GM10266 (cell line): ENCODE measurements around the gene USP44.

Experiments used
- DNase-seq: peaks from one replicate; pipeline ENCODE4 v3.0.0; 2012; ENCODE audit errors: extremely low spot score
- TF ChIP-seq, protein P1 (sequence below): IDR thresholded peaks from 2 replicates; pipeline ENCODE4 v1.5.1; 2012; ENCODE audit warnings: mild to moderate bottlenecking, low read depth; ENCODE audit not compliant: control insufficient read depth, insufficient read depth; ENCODE audit errors: missing control alignments

USP44 gene

DNA sequence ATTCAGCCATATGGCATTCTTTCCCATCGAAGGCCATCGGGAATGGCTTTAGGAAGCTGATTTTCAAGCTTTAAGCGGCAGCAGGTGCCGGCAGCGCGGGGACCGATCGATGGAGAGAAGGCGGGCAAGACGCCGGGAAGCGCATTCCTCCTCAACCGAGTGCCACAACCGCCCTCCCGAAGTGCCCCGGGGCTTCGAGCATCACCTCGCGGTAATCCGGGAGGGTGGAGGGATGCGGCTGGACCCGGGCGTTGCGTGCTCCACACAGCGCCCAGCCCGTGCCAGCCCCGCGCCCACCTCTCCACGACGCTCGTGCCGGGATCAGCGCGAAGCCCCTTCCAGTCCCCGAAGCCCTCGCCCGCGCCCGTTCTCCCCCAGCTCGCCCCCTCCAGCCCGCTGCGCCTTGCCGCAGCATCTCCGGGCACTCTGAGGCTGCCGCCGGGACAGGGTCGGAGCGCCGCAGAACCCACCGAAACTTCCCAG lies 3.2 kb downstream of the USP44 start:
- DNase-seq: no peak
- TF ChIP-seq, protein P1, sequence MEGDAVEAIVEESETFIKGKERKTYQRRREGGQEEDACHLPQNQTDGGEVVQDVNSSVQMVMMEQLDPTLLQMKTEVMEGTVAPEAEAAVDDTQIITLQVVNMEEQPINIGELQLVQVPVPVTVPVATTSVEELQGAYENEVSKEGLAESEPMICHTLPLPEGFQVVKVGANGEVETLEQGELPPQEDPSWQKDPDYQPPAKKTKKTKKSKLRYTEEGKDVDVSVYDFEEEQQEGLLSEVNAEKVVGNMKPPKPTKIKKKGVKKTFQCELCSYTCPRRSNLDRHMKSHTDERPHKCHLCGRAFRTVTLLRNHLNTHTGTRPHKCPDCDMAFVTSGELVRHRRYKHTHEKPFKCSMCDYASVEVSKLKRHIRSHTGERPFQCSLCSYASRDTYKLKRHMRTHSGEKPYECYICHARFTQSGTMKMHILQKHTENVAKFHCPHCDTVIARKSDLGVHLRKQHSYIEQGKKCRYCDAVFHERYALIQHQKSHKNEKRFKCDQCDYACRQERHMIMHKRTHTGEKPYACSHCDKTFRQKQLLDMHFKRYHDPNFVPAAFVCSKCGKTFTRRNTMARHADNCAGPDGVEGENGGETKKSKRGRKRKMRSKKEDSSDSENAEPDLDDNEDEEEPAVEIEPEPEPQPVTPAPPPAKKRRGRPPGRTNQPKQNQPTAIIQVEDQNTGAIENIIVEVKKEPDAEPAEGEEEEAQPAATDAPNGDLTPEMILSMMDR: no peak

GRCh38 chr12:95547522-95548055 lies 3.7 kb downstream of the USP44 start:
- TF ChIP-seq, protein P1: no peak
- no peak for DNase-seq

GRCh38 chr12:95546491-95546813 lies 4.8 kb downstream of the USP44 start:
- DNase-seq: no peak
- TF ChIP-seq, protein P1: no peak

DNA sequence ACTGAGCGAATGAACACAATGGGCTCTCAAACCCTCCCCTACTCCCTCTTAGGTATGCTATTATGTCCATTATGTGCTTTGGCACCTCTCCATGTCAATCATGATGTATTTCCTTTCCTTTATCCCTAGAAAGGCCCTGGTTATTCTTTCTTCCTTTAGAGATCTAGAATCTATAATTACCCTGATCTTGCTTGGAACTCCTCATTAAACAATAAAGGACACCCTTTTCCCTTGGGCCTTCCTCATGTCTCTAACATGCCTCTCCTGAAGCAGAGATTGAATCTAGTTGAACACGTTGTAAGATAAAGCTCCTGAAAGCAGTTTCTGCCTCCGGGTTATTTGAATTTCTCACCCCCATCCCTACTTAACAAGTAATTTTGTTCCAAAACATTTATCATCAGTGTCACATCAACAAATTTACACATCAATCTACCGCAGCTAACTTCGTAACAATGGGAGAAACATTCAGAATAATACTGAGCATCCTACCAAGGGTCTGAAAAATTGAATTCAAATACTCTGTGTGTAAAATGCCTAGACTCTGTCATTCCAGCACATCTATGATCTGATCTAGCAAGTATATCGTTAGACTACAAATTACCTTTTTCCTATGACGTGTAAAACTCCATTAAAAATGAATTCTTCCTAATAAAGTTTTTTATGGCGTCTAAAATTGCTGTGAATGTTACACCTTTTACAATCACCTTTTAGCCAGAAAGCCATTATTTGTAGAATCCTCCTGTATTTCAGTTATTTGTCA lies 5.4 kb downstream of the USP44 start:
- DNase-seq: no peak
- TF ChIP-seq, protein P1: no peak

- TF ChIP-seq, protein P1: no peak
- no peak for DNase-seq
Measured at GRCh38 chr12:95545303-95545702, 6.0 kb downstream of the USP44 start.

DNA sequence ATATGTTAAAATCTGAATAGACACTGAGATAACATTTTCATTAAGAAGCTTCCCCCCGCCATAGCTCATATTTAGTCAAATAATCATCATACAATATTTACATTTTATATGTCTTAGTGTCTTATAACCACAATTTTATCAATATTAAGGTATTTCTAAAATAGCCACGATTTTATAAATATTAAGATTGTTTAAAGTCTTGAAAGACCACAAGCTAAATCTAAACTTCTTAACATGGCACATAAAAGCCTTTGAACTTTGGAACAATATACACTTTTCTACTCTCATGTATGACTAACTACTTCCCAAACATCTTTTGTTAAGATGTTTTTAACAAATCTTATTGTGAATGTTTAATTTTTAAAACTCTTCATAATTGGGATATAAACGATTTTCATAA lies 6.5 kb downstream of the USP44 start:
- TF ChIP-seq, protein P1: no peak
- no peak for DNase-seq

- DNase-seq: no peak
- TF ChIP-seq, protein P1: no peak
Measured at GRCh38 chr12:95543305-95543704, 8.0 kb downstream of the USP44 start.
